Activated CD4-positive, alpha-beta T cell treated with anti-CD3 and anti-CD28 coated beads for 24 hours (primary cell): ENCODE data around the gene GAA.

Experiments
- DNase-seq, 2 donors: peaks; one replicate each; pipeline ENCODE4 v3.0.0-alpha.2; 2020; ENCODE audit warnings: low read depth in 2 of 2

GAA gene

GRCh38 chr17:80117491-80118401, 16.4 kb downstream of the GAA start:
- DNase-seq, result no peak

- DNase-seq, result no peak
Observed at GRCh38 chr17:80118601-80119270, 17.4 kb downstream of the GAA start.

GRCh38 chr17:80119271-80119791, 17.9 kb downstream of the GAA start:
- DNase-seq, result no peak

DNA sequence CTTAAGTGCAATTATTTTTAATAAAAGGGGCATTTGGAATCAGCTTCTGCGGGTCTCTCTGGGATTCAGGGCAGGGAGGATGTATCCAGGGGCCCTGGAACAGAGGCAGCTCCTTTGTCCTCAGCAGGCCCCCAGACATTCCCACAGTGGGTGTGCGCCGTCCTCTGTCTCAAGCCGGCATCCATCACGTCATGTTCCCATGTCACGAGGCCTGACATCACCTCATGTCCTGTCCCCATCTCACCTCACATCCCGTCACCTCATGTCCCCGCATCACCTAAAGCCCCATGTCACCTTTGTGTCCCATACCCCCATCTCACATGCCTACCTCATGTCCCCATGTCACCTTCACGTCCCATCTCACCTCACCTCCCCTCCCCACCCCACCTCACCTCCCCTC, 18.5 kb downstream of the GAA start:
- DNase-seq, result no peak

- no peak for DNase-seq
Observed at GRCh38 chr17:80122026-80122575, 20.7 kb downstream of the GAA start.

GRCh38 chr17:80122926-80123505, 21.6 kb downstream of the GAA start:
- DNase-seq, result no peak

- DNase-seq, result no peak
Observed at GRCh38 chr17:80123791-80124190, 22.4 kb downstream of the GAA start.

DNA sequence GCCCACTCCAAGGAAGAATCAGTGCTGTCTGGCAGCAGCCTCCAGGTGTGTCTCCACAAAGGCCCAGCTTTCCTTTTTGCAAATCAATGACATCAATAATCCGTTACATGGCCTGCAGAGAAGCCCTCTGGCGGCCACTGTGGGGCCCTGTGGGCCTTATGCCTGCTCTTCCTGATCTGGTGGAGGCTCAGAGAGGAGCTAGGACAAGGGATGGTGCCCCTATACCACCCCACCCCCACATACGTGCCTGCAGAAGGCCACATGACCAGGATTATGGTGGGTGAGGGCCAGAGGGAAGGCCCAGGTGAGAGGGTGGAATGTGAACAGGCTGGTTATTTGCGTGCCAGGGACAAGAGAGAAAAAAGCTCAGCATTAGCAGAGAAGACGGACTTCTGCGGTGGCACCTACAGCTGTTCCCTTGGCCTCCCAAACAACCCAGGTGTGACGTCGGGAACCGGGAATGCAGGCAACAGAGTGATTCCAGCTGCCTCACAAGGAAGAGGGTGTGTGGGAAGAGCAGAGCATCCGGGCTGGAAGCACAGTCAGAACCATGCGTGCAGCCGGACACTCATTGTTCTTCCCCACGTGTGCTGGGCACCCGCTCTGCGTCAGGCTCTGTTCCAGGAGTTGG, 23.1 kb downstream of the GAA start:
- DNase-seq, result no peak

DNA sequence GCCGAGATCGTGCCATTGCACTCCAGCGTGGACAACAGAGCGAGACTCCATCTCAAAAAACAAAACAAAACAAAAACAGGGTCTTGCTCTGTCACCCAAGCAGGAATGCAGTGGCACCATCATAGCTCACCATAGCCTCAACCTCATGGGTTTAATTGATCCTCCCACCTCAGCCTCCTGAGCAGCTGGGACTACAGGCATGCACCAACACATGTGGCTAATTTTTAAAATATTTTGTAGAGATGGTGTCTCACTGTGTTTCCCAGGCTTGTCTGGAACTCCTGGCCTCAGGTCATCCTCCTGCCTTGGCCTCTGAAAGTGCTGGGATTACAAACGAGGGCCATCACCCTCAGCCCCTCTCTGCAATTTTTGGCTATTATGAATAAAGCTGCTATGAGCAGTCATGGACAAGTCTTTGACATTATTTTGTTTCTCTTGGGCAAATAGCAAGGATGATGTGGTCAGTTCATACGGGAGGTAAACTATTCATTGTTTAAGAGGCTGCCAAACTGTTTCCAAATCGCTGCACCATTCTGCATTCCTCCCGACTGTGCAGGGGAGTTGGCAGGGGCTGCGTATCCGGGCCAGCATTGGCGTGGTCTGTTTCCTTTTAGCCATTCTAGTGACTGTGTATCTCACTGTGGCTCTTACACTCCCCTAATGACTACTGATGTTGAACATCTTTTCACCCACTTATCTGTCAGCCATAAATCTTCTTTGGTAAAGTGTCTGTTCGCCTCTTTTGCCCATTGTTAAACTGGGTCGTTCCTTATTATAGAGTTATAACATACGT, 24.5 kb downstream of the GAA start:
- no peak for DNase-seq

DNA sequence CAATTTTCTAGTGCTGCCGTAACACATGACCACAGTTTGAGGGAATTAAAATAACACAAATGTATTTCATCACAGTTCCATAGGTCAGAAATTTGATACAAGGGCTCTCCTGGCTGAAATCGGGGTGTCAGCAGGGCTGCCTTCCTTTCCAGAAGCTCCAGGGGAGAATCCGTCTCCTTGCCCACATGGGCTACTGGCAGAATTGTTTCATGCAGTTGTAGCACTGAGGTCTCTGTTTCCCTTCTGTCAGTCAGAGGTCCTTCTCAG, 25.0 kb downstream of the GAA start:
- no peak for DNase-seq

GRCh38 chr17:80129006-80129565, 27.7 kb downstream of the GAA start:
- DNase-seq, result no peak

- no peak for DNase-seq
Observed at GRCh38 chr17:80130992-80131391, 29.6 kb downstream of the GAA start.

DNA sequence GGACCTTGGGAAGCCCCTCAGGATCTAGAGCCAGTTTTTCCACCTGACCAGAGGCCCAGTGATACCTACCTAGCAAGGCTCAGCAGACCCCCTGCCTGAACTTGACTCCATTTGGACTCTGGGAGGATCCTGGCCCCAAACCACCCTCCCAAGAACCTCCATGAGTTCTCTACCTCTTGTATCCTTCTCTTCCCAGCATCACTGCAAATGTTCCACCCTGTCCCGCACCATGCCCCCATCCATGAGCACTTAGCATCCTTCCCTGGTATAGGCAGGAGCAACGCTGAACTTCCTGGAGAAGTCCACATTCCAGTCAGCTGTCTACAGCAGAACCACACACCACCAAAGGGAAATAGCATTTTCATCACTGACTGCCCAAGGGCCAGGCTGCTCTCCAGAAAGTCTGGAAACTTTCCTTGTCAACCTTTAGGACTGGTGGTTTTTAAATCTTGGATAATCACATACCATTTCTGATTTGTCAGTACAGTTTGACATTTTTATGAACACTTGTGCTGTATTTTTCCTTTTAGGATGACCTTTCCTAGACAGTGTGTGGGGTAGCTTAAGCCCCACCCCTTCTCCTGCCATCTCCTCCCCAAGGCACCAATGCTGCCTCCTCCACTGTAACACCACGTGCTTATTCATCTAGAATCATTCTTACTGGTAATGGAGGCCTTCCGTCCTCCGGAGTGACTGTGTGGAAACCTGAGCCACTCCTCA, 31.7 kb downstream of the GAA start:
- DNase-seq, result no peak

GRCh38 chr17:80133626-80133970, 32.2 kb downstream of the GAA start:
- no peak for DNase-seq

- no peak for DNase-seq
Observed at GRCh38 chr17:80137131-80137530, 35.8 kb downstream of the GAA start.

- DNase-seq, result no peak
Observed at GRCh38 chr17:80138856-80139426, 37.6 kb downstream of the GAA start.

DNA sequence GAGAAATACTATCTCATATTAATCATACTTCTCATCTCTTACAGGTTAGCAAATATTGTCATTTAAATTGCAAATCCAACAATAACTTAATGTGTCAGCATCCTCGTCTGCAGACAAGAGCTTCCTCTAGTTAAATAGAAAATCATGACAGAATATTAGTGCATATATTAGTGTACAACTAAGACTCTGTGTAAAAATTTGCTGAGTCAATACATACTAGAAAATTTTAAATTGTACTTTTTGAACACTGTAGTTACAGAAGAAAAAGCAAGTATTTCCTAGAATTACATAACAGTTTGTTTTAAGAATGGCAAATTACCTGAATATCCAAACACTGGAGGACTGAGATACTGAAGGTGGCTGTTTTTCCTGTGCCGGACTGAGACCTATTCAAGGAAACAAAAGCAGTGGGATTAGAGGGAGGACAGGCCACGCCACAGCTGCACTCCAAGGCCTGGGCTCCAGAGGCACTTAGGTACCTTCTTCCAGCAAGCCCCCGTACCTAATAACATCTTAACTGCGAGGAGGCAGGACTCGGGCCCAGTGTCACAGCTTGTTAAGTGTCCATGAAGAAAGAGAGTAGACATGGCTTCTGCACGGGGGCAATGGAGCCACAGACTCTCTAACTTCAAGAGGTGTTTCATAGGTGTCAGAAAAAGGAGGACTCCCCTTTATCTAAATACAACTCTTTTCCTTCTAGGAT, 40.2 kb downstream of the GAA start:
- no peak for DNase-seq

DNA sequence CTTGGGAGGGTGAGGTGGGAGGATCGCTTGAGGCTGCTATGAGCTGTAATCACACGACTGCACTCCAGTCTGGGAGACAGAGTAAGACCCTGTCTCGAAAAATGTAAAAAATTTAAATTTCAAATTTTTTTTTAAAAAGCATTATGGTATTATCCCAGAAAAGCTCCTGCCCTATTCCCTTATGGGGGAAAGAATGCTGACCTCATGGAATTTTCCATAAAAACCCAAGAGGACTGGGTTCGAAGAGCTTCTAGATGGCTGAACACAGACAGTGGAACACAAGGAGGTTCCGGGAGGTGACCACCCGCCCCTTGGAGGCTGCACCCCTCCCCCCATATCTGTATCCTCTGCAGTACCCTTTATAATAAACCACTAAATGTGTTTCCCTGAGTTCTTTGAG, 41.5 kb downstream of the GAA start:
- no peak for DNase-seq
